ENCODE measurements around the gene CRELD2. TPM values are rescaled to one million over a fixed set of nuclear protein-coding genes. Genes with fewer than 3 reads are reported as not detected.

CRELD2 gene
- total and polyA plus RNA-seq, 2 of the 4 experiments (the other 2 are of a cell fraction) = 36.2 to 70.7 TPM

DNA sequence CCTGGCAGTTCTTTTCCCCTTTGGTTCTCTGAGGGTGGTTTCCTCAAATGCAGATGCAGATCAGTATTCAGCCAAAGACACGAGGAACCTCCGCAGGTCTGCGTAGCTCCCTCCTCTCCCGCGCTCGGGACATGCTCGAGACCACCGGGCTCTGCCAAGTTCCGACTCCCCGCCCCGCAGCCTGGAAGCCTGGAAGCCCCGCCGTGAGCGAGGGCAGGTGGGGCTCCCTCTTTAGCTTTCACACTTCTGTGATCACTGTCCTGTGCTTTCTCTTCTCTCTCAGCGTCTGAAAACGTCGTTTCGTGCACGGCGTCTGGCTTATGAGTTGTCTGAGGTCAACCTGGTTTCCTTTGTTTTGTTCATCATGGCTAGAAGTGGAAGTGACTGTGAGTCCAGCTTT lies 38.2 kb upstream of the CRELD2 start:
- H2BK15ac ChIP-seq (ENCODE audit: low read depth, low read length) = no peak overlapping the region
- H4K8ac ChIP-seq (ENCODE audit: low read depth in 2 of 2, low read length in 2 of 2) = no peak overlapping the region
- no peak overlapping the region for H3K4me2 ChIP-seq (ENCODE audit: low read depth, low read length)
- DNase-seq = no peak
- ATAC-seq (ENCODE audit: low read depth) = no peak
- in situ Hi-C loops (cut with MboI; ENCODE audit: low sequenced_read_pairs) = no loop called here
- dilution Hi-C loops (cut with HindIII; ENCODE audit: low sequenced_read_pairs, unreplicated experiment) = no loop called here
- H3K14ac ChIP-seq (replicated peaks; ENCODE audit: low read depth, low read length) = no peak overlapping the region
- H3K36me3 ChIP-seq (ENCODE audit: control insufficient read depth, insufficient read depth, low read length) = peaks cover 18% of the 10 kb centered on the region
- H2BK20ac ChIP-seq (ENCODE audit: low read depth, low read length) = no peak overlapping the region
- no peak overlapping the region for H3K23ac ChIP-seq (ENCODE audit: low read depth, low read length)
- H4K5ac ChIP-seq (ENCODE audit: low read depth, low read length) = no peak overlapping the region
- no peak overlapping the region for H3K4me3 ChIP-seq (ENCODE audit: insufficient read depth, low read depth, low read length)
- no peak overlapping the region for H3K9ac ChIP-seq (ENCODE audit: low read depth, low read length)
- ChIA-PET POLR2A (ENCODE audit: unreplicated experiment) (no interaction called here), CTCF (no interaction called here)
- H2AFZ ChIP-seq (replicated peaks; ENCODE audit: low read length, poor library complexity) = no peak overlapping the region
- no peak overlapping the region for H4K91ac ChIP-seq (ENCODE audit: insufficient read depth, low read depth, low read length)
- H2AK9ac ChIP-seq (replicated peaks; ENCODE audit: low read depth, low read length, poor library complexity) = peak overlapping the region; percentile 37
- no peaks in the 10 kb centered on the region for H3K27me3 ChIP-seq (ENCODE audit: control insufficient read depth, insufficient read depth, low read length)
- no peak overlapping the region for H2BK120ac ChIP-seq (ENCODE audit: low read depth, low read length)
- H3K18ac ChIP-seq (ENCODE audit: low read depth, low read length) = no peak overlapping the region
- no peak overlapping the region for H3K4ac ChIP-seq (ENCODE audit: low read depth, low read length)
- H3K9me3 ChIP-seq (ENCODE audit: control insufficient read depth, insufficient read depth, low read length) = peaks cover 2% of the 10 kb centered on the region; the same call in 1 of the 2 replicates
- no peak overlapping the region for H2BK5ac ChIP-seq (ENCODE audit: low read depth, low read length, poor library complexity, severe bottlenecking)
- intact Hi-C loops (cut with micrococcal nuclease) = no loop called here
- 40% methylated on average over 1 of the region's 20 CpGs; no CpG with 5 or more reads in 1 of the 2 experiments for WGBS, 2 experiments (ENCODE audit: extremely low coverage in 2 of 2, insufficient read length in 1 of 2)
- no TSS peak for BruUV-seq (replicated peaks)
- H2AK5ac ChIP-seq (ENCODE audit: low read depth, low read length) = no peak overlapping the region
- TF ChIP-seq NFE2L2 (IDR thresholded peaks at IDR 0.05; ENCODE audit: low read depth, low read length) = no peak
- H3K56ac ChIP-seq (ENCODE audit: extremely low read depth, insufficient read depth, low read length) = no peak overlapping the region
- H3K27ac ChIP-seq (ENCODE audit: insufficient read depth, low read length) = no peak overlapping the region
- H3K79me1 ChIP-seq (ENCODE audit: low read depth in 1 of 2, low read length in 2 of 2) = peaks cover 25 to 70% of the 10 kb centered on the region in 2 experiments
- peaks cover 4% of the 10 kb centered on the region; the same call in 1 of the 2 replicates for H3K4me1 ChIP-seq (ENCODE audit: control insufficient read depth, insufficient read depth, low read length)
- H4K20me1 ChIP-seq (ENCODE audit: insufficient read depth, low read length) = peaks cover 42% of the 10 kb centered on the region
- H3K9me1 ChIP-seq (ENCODE audit: insufficient read depth, low read length) = peaks cover 11% of the 10 kb centered on the region

Measured in IMR-90 (cell line).